Gastroesophageal sphincter (tissue), 3 donors: Measurements from ENCODE around the gene OBP2B.

ENCODE experiments used
- EP300 ChIP-seq: sonication (generic); formaldehyde crosslinking; IDR thresholded peaks from one replicate; pipeline ENCODE4 v1.6.1; 2017; ENCODE audit warnings: antibody characterized with exemption, mild to moderate bottlenecking
- POLR2A ChIP-seq, 2 donors: fragments of 450-650 bp; IDR thresholded peaks; one replicate each; pipeline ENCODE4 v1.6.1; 2017; ENCODE audit warnings: antibody characterized with exemption in 2 of 2, mild to moderate bottlenecking in 2 of 2, moderate library complexity in 1 of 2
- POLR2AphosphoS5 ChIP-seq: sonication (generic); formaldehyde crosslinking; IDR thresholded peaks from one replicate; pipeline ENCODE4 v1.6.1; 2017; ENCODE audit warnings: antibody characterized with exemption
- TF ChIP-seq, protein P1 (sequence below), 4 experiments: fragments of 200-600 bp in 2 of 4; fragments of 450-650 bp in 2 of 4; sonication (generic) in 1 of 4; IDR thresholded peaks; one replicate each; pipeline ENCODE4 v1.5.1; 2017 to 2019; ENCODE audit warnings: antibody characterized with exemption in 4 of 4, mild to moderate bottlenecking in 2 of 4, moderate library complexity in 2 of 4

- TF ChIP-seq, protein P1, sequence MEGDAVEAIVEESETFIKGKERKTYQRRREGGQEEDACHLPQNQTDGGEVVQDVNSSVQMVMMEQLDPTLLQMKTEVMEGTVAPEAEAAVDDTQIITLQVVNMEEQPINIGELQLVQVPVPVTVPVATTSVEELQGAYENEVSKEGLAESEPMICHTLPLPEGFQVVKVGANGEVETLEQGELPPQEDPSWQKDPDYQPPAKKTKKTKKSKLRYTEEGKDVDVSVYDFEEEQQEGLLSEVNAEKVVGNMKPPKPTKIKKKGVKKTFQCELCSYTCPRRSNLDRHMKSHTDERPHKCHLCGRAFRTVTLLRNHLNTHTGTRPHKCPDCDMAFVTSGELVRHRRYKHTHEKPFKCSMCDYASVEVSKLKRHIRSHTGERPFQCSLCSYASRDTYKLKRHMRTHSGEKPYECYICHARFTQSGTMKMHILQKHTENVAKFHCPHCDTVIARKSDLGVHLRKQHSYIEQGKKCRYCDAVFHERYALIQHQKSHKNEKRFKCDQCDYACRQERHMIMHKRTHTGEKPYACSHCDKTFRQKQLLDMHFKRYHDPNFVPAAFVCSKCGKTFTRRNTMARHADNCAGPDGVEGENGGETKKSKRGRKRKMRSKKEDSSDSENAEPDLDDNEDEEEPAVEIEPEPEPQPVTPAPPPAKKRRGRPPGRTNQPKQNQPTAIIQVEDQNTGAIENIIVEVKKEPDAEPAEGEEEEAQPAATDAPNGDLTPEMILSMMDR (IDR thresholded peaks at IDR 0.05) = no peak
- TF ChIP-seq POLR2AphosphoS5 (no peak), POLR2A (IDR thresholded peaks at IDR 0.05) (no peak), EP300 (no peak)
Measured at GRCh38 chr9:133204993-133205336, 4.1 kb downstream of the OBP2B start.
